T-cell (primary cell): ENCODE results near the gene FBXL4. TPM values are rescaled to one million over a fixed set of nuclear protein-coding genes. Genes with fewer than 3 reads are reported as not detected.
"Not testable (repeated sequence)": the region's sequence is repeated elsewhere in the genome, so short reads cannot be mapped to it uniquely, and the experiment has no call there.

Experiments used
- ATAC-seq, 4 experiments: fragments of 200-7000 bp in 3 of 4; fragments of 150-1000 bp in 1 of 4; cut with Tn5 transposase; replicated peaks in 1 of 4; 1 replicate in 3 of 4; 2 replicates in 1 of 4; pipeline ENCODE4 v1.10.0; 2021; ENCODE audit warnings: moderate library complexity in 3 of 4, mild to moderate bottlenecking in 2 of 4, moderate number of reproducible peaks in 1 of 4
- CTCF ChIA-PET, 2 donors: fragments of 300-600 bp; sonication (Branson Sonifier 250); formaldehyde crosslinking; loops; one replicate each; lab custom pipeline; 2022; ENCODE audit warnings: antibody characterized with exemption in 2 of 2; lab: Charles Lee
- POLR2A ChIA-PET, 2 donors: fragments of 300-600 bp; sonication (Branson Sonifier 250); formaldehyde crosslinking; loops; one replicate each; lab custom pipeline; 2022; ENCODE audit warnings: antibody characterized with exemption in 2 of 2; lab: Charles Lee
- DNase-seq, 35 experiments: peaks; one replicate each; pipeline versions ENCODE4 v3.0.0 to v3.0.0-alpha.2; 2013 to 2023
- H3K27ac ChIP-seq: one replicate; pipeline ENCODE4 v1.5.1; 2013; ENCODE audit warnings: low read length
- H3K27me3 ChIP-seq, 2 experiments: replicated peaks in 1 of 2; 1 replicate in 1 of 2; 2 replicates in 1 of 2; pipeline versions ENCODE4 v1.6.1 to v1.7.0; 2013; ENCODE audit warnings: low read length in 1 of 2, mixed read lengths in 1 of 2; ENCODE audit not compliant: control insufficient read depth in 2 of 2, insufficient read depth in 2 of 2; ENCODE audit errors: extremely low read depth in 1 of 2
- H3K36me3 ChIP-seq, 2 donors: 1 replicate in 1 of 2; 2 replicates in 1 of 2; pipeline versions ENCODE4 v1.6.1 to v1.7.0; 2013; ENCODE audit warnings: low read length in 1 of 2; ENCODE audit not compliant: control insufficient read depth in 2 of 2, insufficient read depth in 1 of 2; ENCODE audit errors: extremely low read depth in 1 of 2
- H3K4me1 ChIP-seq, 2 experiments: 1 replicate in 1 of 2; 2 replicates in 1 of 2; pipeline versions ENCODE4 v1.6.1 to v1.7.0; 2013; ENCODE audit warnings: low read length in 2 of 2, mixed read lengths in 1 of 2; ENCODE audit not compliant: insufficient read depth in 2 of 2, control insufficient read depth in 1 of 2; ENCODE audit errors: extremely low read depth in 1 of 2
- H3K4me3 ChIP-seq, 2 donors: 1 replicate in 1 of 2; 2 replicates in 1 of 2; pipeline versions ENCODE4 v1.5.1 to v1.7.0; 2013; ENCODE audit warnings: mild to moderate bottlenecking in 2 of 2, low read length in 1 of 2, moderate library complexity in 1 of 2; ENCODE audit not compliant: control insufficient read depth in 1 of 2; ENCODE audit errors: extremely low read depth in 1 of 2
- H3K9me3 ChIP-seq: 2 replicates; pipeline ENCODE4 v1.7.0; 2013
- H3K27ac Mint-ChIP-seq, 2 donors: one replicate each; pipeline ENCODE4 v1.8.0; 2020 to 2021; ENCODE audit warnings: mild to moderate bottlenecking in 2 of 2, mixed read lengths in 2 of 2
- H3K27me3 Mint-ChIP-seq, 2 donors: one replicate each; pipeline ENCODE4 v1.8.0; 2021 to 2022; ENCODE audit warnings: mixed read lengths in 2 of 2
- H3K36me3 Mint-ChIP-seq: one replicate; pipeline ENCODE4 v1.8.0; 2021; ENCODE audit warnings: mixed read lengths
- H3K4me1 Mint-ChIP-seq, 3 donors: one replicate each; pipeline ENCODE4 v1.8.0; 2020 to 2022; ENCODE audit warnings: mixed read lengths in 3 of 3, mild to moderate bottlenecking in 1 of 3
- H3K4me3 Mint-ChIP-seq, 3 donors: one replicate each; pipeline ENCODE4 v1.8.0; 2020 to 2022; ENCODE audit warnings: mild to moderate bottlenecking in 3 of 3, mixed read lengths in 3 of 3, moderate library complexity in 3 of 3
- H3K9me3 Mint-ChIP-seq, 3 donors: one replicate each; pipeline ENCODE4 v1.8.0; 2020 to 2022; ENCODE audit warnings: mixed read lengths in 3 of 3
- WGBS: methylation state at CpG from one replicate; pipeline ENCODE4 v1.1.5; 2013; ENCODE audit warnings: missing lambda C conversion rate; ENCODE audit not compliant: insufficient coverage; 5-methylcytosine and 5-hydroxymethylcytosine counted together
- total RNA-seq, 35 experiments: library from RNA in 6 of 35; stranded (reverse) in 6 of 35; fragments of 120-200 nt in 1 of 35; gene quantifications; one replicate each; pipeline versions ENCODE4 v1.2.1 to v1.2.4 and lab custom pipeline; 2013 to 2026

FBXL4 gene
- total RNA-seq, 5 donors from 2014 or later (not counting 1 experiment from before 2014, with no cell fraction given), result 13.4 to 19.5 (median 15.9) TPM

GRCh38 chr6:98928688-98929087 lies 19.1 kb downstream of the FBXL4 start:
- DNase-seq (no peak), ATAC-seq (no peak)
- CTCF ChIA-PET, result interaction anchor here in 1 of 2 donors (0.7 kb wide), 1 partner anchor 8 kb away, joined by 3 read pairs; no protein-coding TSS in a partner anchor
- H3K27ac Mint-ChIP-seq, result no peak overlapping the region
- H3K36me3 ChIP-seq, result peaks cover 0 to 20% of the 10 kb centered on the region in 2 donors
- no peaks in the 10 kb centered on the region for H3K9me3 ChIP-seq
- WGBS, result no CpG with 5 or more reads among the region's 3 CpGs
- no peak overlapping the region for H3K27ac ChIP-seq
- H3K4me3 Mint-ChIP-seq, result no peak overlapping the region
- H3K9me3 Mint-ChIP-seq, result no peaks in the 10 kb centered on the region
- H3K27me3 Mint-ChIP-seq, result no peaks in the 10 kb centered on the region
- H3K4me1 Mint-ChIP-seq, result peaks cover 39 to 42% (median 42%) of the 10 kb centered on the region in 3 donors
- H3K27me3 ChIP-seq, result no peaks in the 10 kb centered on the region
- peaks cover 53% of the 10 kb centered on the region for H3K36me3 Mint-ChIP-seq
- no peaks in the 10 kb centered on the region for H3K4me1 ChIP-seq
- POLR2A ChIA-PET, result no interaction called here
- H3K4me3 ChIP-seq, result no peak overlapping the region

GRCh38 chr6:98927534-98927933 lies 20.2 kb downstream of the FBXL4 start:
- Mint-ChIP-seq H3K27ac (no peak overlapping the region), H3K9me3 (no peaks in the 10 kb centered on the region), H3K4me3 (no peak overlapping the region), H3K36me3 (peaks cover 54% of the 10 kb centered on the region), H3K27me3 (no peaks in the 10 kb centered on the region), H3K4me1 (peaks cover 30 to 38% (median 34%) of the 10 kb centered on the region in 3 donors)
- Histone ChIP-seq H3K27me3 (no peaks in the 10 kb centered on the region), H3K36me3 (peaks cover 0 to 17% of the 10 kb centered on the region in 2 donors), H3K4me3 (no peak overlapping the region), H3K27ac (no peak overlapping the region), H3K9me3 (no peaks in the 10 kb centered on the region), H3K4me1 (no peaks in the 10 kb centered on the region)
- no peak for DNase-seq
- ChIA-PET POLR2A (no interaction called here), CTCF (no interaction called here)
- ATAC-seq, result no peak

- Mint-ChIP-seq H3K36me3 (peaks cover 64% of the 10 kb centered on the region), H3K4me3 (no peak overlapping the region), H3K9me3 (no peaks in the 10 kb centered on the region), H3K27ac (no peak overlapping the region), H3K4me1 (peaks cover 34 to 35% (median 34%) of the 10 kb centered on the region in 3 donors), H3K27me3 (no peaks in the 10 kb centered on the region)
- Histone ChIP-seq H3K27ac (no peak overlapping the region), H3K9me3 (no peaks in the 10 kb centered on the region), H3K4me1 (no peaks in the 10 kb centered on the region), H3K27me3 (no peaks in the 10 kb centered on the region), H3K4me3 (no peak overlapping the region), H3K36me3 (peaks cover 0 to 17% of the 10 kb centered on the region in 2 donors)
- WGBS, result 83% methylated on average over 1 of the region's 5 CpGs
- ATAC-seq, result no peak
- DNase-seq, result no peak
- ChIA-PET POLR2A (no interaction called here), CTCF (no interaction called here)
Measured at GRCh38 chr6:98925831-98926230, 21.9 kb downstream of the FBXL4 start.

- H3K9me3 ChIP-seq, result no peaks in the 10 kb centered on the region
- H3K9me3 Mint-ChIP-seq, result no peaks in the 10 kb centered on the region
- ATAC-seq, result no peak
- H3K4me1 ChIP-seq, result no peaks in the 10 kb centered on the region
- WGBS, result no CpG with 5 or more reads among the region's 6 CpGs
- no peaks in the 10 kb centered on the region for H3K27me3 Mint-ChIP-seq
- no peak overlapping the region for H3K4me3 ChIP-seq
- H3K36me3 ChIP-seq, result peaks cover 0 to 17% of the 10 kb centered on the region in 2 donors
- no peak overlapping the region for H3K27ac Mint-ChIP-seq
- no peak overlapping the region for H3K27ac ChIP-seq
- no peaks in the 10 kb centered on the region for H3K27me3 ChIP-seq
- CTCF ChIA-PET, result no interaction called here
- H3K36me3 Mint-ChIP-seq, result peaks cover 61% of the 10 kb centered on the region
- POLR2A ChIA-PET, result no interaction called here
- peaks cover 28 to 32% (median 31%) of the 10 kb centered on the region in 3 donors for H3K4me1 Mint-ChIP-seq
- H3K4me3 Mint-ChIP-seq, result no peak overlapping the region
- DNase-seq, result no peak
Measured at GRCh38 chr6:98924647-98925046, 23.1 kb downstream of the FBXL4 start.

- Histone ChIP-seq H3K4me3 (no peak overlapping the region), H3K9me3 (no peaks in the 10 kb centered on the region), H3K27me3 (no peaks in the 10 kb centered on the region), H3K4me1 (no peaks in the 10 kb centered on the region), H3K36me3 (peaks cover 0 to 12% of the 10 kb centered on the region in 2 donors), H3K27ac (no peak overlapping the region)
- no peak overlapping the region for H3K27ac Mint-ChIP-seq
- no peak overlapping the region for H3K4me3 Mint-ChIP-seq
- POLR2A ChIA-PET, result interaction anchor here in 1 of 2 donors (0.5 kb wide), 2 partner anchors 15 to 1716 kb away, joined by 3 to 4 read pairs; no protein-coding TSS in a partner anchor
- DNase-seq, result no peak
- H3K4me1 Mint-ChIP-seq, result peaks cover 15 to 24% (median 18%) of the 10 kb centered on the region in 3 donors
- no peaks in the 10 kb centered on the region for H3K9me3 Mint-ChIP-seq
- peaks cover 54% of the 10 kb centered on the region for H3K36me3 Mint-ChIP-seq
- CTCF ChIA-PET, result no interaction called here
- H3K27me3 Mint-ChIP-seq, result no peaks in the 10 kb centered on the region
- no peak for ATAC-seq
Measured at GRCh38 chr6:98920904-98921431, 26.8 kb downstream of the FBXL4 start.

GRCh38 chr6:98910946-98911345 lies 36.8 kb downstream of the FBXL4 start:
- H3K9me3 ChIP-seq, POLR2A ChIA-PET, H3K4me1 ChIP-seq, H3K4me3 ChIP-seq, H3K36me3 ChIP-seq, H3K27ac Mint-ChIP-seq, H3K4me3 Mint-ChIP-seq, H3K27ac ChIP-seq, ATAC-seq, H3K27me3 ChIP-seq, CTCF ChIA-PET, DNase-seq, H3K4me1 Mint-ChIP-seq, H3K27me3 Mint-ChIP-seq: not testable (repeated sequence)
- Mint-ChIP-seq H3K36me3 (peaks cover 66% of the 10 kb centered on the region), H3K9me3 (peaks cover 2 to 21% (median 8%) of the 10 kb centered on the region in 3 donors)
- 92% methylated on average over 4 of the region's 13 CpGs for WGBS
